RKO (cell line): ENCODE results near the gene ENOPH1.
"Not testable (repeated sequence)": the region's sequence is repeated elsewhere in the genome, so short reads cannot be mapped to it uniquely, and the experiment has no call there.

Experiments used
- DNase-seq: peaks from one replicate; pipeline ENCODE4 v3.0.0-alpha.2; 2016; ENCODE audit warnings: low spot score

Gene ENOPH1

DNA sequence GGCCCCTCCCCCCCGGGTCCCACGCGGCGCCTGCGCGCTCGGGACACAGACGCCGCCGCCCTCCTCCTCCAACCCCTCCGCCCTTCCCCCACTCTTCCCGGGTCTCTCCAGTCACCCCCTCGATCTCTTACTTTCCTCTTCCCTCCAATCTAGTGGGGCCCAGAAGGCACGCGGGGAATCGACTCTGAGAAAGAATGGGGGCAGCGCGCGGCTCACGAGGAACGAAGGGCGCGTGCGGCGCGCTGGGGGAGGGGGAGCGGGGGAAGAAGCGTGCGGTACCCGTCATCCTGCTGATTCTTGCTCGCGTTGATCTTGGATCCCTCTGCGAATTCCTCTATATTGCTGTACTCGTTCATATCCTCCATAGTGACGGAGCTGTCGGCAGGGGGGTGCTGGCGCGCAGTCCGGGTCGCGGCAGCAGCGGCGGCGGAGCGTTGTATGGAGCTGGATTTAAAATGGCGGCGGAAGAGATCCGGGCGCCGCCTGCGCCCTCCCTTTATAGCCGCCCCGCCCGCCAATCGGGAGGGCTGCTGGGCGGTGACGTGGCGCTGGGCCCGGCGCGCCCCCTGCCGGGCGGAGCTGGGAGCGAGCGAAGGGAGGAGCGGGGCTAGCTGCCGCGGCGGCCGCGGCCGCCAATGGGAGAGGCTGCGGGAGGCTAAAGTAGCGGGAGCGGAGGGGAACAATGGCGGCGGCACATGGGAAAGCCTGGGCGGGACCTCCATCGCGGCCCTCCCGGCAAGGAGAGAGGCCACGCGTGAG is 1.2 kb upstream of the ENOPH1 start:
- peak; percentile 88 for DNase-seq

GRCh38 chr4:82429728-82430192 is 630 bp upstream of the ENOPH1 start:
- DNase-seq, result no peak

- DNase-seq, result peak; percentile 30
Observed at GRCh38 chr4:82430964-82431745, 765 bp downstream of the ENOPH1 start.

- DNase-seq, result no peak
Observed at GRCh38 chr4:82431831-82432230, 1.4 kb downstream of the ENOPH1 start.

DNA sequence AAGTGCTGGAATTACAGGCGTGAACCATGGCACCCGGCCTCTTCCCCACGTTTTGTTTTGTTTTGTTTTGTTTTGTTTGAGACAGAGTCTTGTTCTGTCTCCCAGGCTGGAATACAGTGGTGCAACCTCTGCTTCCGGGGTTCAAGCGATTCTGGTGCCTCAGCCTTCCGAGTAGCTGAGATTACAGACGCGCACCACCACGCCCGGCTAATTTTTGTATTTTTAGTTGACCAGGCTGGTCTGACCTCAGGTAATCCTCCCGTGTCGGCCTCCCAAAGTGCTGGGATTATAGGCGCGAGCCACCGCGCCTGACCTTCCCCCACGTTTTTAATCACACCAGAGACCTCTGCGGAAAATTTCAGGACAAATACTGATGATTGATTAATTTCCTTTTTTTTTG is 2.2 kb downstream of the ENOPH1 start:
- DNase-seq, result no peak

DNA sequence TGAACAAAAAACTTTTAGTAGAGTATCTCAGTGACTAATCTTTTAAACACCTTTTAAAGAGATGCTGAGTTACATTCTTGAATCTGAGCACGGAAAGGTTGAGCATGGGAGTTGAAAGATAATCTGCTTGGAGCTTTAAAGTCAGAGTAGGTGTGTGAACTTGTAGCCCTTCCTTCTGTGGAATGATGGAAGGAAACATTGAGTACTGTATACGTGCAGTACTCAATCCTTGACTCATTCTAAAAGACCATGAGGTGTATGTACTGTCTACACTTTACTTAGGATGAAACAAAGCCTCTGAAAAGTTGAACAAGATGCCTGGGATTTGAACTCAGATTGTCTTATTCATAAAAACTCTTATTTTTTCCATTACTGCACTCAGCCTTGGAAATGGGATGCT is 3.4 kb downstream of the ENOPH1 start:
- DNase-seq, result no peak

- DNase-seq, result no peak
Observed at GRCh38 chr4:82434949-82435348, 4.6 kb downstream of the ENOPH1 start.

- DNase-seq, result no peak
Observed at GRCh38 chr4:82436130-82436529, 5.7 kb downstream of the ENOPH1 start.

DNA sequence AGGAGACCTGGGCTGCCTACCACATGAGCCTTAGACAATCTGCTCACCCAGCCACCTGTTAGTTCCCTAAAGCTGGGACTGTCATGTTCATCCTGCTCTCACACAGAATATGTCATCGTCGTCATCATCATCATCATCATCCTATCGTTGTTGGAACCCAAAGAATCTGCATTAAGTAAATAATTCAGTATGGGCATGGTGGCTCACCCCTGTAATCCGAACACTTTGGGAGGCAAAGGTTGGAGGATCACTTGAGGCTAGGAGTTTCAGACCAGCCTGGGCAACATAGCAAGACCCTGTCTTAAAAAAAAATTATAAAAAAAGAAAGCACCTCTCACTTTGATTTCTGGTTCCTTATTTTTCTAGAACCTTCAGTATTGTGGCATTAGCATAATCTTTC is 6.4 kb downstream of the ENOPH1 start:
- DNase-seq, result no peak

GRCh38 chr4:82437285-82438005 is 7.1 kb downstream of the ENOPH1 start:
- DNase-seq, result no peak

DNA sequence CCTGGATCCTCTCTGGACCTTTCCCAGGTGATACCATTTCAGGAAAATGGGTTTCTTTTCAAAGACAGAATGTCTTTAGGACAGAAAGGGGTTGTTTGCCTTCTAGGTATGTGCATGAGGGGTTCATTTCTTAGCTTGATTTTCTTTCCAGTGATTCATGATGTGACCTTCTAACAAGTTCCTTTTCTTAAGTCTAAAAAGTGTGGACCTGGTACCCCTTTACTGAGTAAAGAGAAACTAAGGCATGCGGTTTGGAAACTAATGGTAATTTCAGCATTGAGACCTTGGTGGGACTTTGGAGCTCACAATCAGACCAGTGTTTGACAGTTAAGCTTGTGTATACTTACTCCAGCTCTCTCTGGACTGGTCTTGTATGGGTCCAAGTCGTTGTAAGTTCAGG is 8.7 kb downstream of the ENOPH1 start:
- no peak for DNase-seq

DNA sequence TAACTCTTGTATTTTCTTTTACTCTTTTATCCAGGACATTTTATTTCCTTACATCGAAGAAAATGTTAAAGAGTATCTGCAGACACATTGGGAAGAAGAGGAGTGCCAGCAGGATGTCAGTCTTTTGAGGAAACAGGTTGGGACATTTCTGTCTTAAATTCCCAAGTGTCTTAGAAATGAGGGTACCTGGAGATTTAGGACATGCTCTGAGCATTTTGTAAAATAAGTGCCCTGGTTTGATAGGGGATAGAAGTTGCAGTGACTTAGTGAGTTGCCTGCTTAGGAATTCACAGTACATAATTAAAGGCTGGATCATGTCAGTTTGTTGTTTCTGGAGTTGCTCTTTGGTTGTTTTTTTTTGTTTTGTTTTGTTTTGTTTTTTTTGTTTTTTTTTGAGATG is 17.5 kb downstream of the ENOPH1 start:
- DNase-seq, result no peak

DNA sequence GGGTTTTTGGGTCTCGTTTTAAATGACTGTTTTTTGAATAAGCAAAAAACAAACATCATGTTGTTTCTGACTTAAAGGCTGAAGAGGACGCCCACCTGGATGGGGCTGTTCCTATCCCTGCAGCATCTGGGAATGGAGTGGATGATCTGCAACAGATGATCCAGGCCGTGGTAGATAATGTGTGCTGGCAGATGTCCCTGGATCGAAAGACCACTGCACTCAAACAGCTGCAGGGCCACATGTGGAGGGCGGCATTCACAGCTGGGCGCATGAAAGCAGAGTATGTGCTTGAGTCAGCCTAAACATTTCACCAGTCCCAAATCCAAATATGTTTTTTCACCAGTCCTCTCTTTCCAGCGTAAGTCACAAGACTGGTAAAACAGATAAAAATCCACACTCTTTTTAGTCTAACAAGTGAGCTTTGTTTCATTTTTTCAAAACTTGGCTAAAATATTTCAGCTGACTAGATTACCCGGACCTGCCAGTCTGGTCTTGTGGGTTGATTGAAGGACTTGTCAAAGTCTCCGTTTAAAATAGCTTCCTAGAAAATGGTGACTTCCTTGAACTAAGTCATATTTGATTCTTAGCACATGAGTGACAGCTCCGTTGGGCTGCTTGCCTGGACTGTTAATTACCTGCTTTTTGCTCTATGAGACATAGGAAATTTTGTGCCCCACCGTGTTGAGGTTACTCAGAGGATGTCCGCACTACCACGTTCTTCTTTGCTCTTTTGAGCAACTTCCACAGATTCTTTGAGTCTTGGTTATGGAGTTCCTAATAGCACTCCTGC is 20.8 kb downstream of the ENOPH1 start:
- DNase-seq, result no peak

DNA sequence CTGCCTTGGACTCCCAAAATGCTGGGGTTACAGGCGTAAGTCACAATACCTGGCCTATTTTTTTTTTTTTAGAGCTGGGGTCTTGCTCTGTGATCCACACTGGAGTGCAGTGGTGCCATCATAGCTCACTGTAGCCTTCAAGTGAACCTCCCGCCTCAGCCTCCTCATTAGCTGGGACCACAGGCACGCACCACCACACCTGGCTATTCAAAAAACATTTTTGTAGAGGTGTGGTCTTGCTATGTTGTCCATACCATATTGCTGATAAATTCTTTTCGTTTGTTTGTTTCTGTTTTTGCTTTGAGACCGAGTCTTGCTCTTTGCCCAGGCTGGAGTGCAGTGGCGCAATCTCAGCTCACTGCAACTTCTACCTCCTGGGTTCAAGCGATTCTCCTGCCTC is 21.6 kb downstream of the ENOPH1 start:
- DNase-seq, result no peak

DNA sequence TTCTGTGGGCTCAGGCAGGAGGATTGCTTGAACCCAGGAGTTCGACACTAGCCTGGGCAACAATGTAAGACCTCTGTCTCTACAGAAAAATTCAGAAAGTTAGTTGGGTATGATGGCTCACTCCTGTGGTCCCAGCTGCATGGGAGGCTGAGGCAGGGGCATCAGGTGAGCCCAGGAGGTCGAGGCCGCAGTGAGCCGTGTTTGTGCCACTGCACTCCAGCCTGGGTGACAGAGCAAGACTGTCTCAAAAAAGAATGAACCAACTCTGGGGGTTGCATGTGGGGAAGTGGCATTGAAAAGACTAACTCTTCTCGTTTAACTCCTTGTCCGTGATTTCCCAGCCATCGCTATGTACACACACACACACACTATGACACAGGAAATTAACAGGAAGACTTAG is 26.9 kb downstream of the ENOPH1 start:
- DNase-seq, result no peak

GRCh38 chr4:82458729-82459128 is 28.3 kb downstream of the ENOPH1 start:
- DNase-seq, result no peak

- no peak for DNase-seq
Observed at GRCh38 chr4:82461710-82462109, 31.3 kb downstream of the ENOPH1 start.

- DNase-seq, result peak; percentile 80
Observed at GRCh38 chr4:82462415-82462831, 32.0 kb downstream of the ENOPH1 start.

- DNase-seq, result no peak
Observed at GRCh38 chr4:82463221-82463620, 32.8 kb downstream of the ENOPH1 start.

DNA sequence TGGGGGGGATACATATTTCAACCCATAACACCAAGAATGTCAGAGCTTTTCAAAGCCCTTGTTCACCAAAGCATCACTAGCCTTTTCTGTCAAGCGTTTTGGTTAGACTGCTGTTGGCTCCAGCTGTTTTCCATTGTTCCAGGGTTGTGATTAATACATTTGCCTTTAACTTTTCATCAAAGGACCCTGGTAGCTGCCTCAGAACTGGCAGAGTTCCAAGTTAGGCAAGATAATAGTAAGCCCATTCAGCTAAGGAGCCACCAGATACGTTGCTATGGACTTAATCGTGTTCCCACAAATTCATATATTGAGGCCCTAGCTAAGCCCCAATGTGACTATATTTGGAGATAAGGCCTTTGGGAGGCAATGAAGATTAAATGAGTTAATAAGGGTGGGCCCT is 37.1 kb downstream of the ENOPH1 start:
- no peak for DNase-seq

DNA sequence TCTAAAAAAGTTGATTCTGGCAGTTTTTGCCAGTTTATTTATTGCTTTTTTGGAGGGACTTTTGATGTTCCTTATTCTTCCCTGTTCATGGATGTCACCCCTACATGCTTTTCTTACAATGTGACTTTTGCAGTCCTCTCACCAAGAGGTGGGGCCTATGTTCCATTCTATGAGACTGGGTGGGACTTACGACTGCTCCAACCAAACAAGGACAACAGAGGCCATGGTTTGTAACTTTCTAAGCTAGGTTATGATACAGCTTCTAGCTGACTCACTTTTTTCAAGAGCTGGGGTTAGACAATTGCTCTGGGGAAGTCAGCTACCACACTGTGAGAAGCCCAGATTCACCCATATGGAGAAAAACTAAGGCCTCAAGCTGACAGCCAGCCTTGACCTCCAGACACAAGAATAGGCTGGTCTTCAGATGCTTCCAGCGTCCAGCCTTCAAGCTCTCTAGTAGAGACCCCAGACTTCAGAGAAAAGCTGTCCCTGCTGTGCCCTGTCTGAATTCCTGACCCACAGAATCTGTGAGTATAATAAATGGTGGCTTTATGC is 39.5 kb downstream of the ENOPH1 start:
- DNase-seq, result peak; percentile 41

DNA sequence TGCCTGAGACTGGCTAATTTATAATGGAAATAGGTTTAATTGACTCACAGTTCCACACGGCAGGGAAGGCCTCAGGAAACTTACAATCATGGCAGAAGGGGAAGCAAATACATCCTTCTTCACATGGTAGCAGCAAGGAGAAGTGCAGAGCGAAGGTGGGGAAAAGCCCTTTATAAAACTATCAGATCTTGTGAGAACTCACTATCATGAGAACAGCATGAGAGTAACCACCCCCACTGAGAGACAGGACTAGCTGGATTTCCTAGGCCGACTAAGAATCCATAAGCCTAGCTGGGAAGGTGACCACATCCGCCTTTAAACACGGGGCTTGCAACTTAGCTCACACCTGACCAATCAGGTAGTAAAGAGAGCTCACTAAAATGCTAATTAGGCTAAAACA is 42.7 kb downstream of the ENOPH1 start:
- not testable (repeated sequence) for DNase-seq
